ENCODE measurements around the gene MYOM3. TPM values are rescaled to one million over a fixed set of nuclear protein-coding genes. Genes with fewer than 3 reads are reported as not detected.

MYOM3 gene
- total RNA-seq, 3 donors from 2014 or later (not counting 1 experiment from before 2014, with no cell fraction given), result 0.08 TPM; not detected in 2

DNA sequence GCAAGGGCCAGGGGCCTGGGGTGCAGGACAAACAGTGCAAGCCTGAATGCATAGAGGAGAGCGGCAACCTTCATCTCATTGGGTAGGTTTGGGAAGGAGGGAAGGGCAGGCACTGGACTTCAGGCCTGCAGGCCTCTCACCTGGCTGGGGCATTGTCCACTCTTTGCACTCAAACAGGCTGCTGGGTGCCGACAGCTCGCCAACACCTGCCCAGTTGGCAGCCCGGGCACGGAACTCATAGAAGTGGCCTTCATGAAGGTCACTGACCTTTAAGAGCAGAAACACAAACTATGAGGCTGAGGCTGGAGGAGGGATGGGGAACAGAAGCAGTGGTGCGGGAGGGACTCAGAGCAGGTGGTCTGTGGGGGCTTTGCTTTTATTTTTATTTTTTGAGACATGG lies 30.7 kb downstream of the MYOM3 start:
- no peaks in the 10 kb centered on the region for H3K36me3 Mint-ChIP-seq
- intact Hi-C loops (cut with micrococcal nuclease), result no loop called here
- Histone ChIP-seq H3K4me3 (ENCODE audit: low read length) (no peak overlapping the region), H3K4me1 (ENCODE audit: control insufficient read depth, insufficient read depth, low read length) (no peaks in the 10 kb centered on the region), H3K27me3 (ENCODE audit: control insufficient read depth, insufficient read depth, low read length) (no peaks in the 10 kb centered on the region), H3K27ac (ENCODE audit: low read length) (no peak overlapping the region), H3K36me3 (ENCODE audit: control insufficient read depth, insufficient read depth, low read length) (no peaks in the 10 kb centered on the region), H3K9me3 (ENCODE audit: control insufficient read depth, insufficient read depth, low read length) (no peaks in the 10 kb centered on the region)
- no peaks in the 10 kb centered on the region for H3K9me3 Mint-ChIP-seq
- H3K27me3 Mint-ChIP-seq (ENCODE audit: low read depth in 2 of 2), result peaks cover 0 to 18% of the 10 kb centered on the region in 2 donors
- no peaks in the 10 kb centered on the region for H3K4me1 Mint-ChIP-seq
- H3K27ac Mint-ChIP-seq, result no peak overlapping the region
- DNase-seq (no peak), ATAC-seq (no peak)
- 92% methylated on average over 6 of the region's 6 CpGs for WGBS (ENCODE audit: insufficient coverage)
- TF ChIP-seq, protein P1, sequence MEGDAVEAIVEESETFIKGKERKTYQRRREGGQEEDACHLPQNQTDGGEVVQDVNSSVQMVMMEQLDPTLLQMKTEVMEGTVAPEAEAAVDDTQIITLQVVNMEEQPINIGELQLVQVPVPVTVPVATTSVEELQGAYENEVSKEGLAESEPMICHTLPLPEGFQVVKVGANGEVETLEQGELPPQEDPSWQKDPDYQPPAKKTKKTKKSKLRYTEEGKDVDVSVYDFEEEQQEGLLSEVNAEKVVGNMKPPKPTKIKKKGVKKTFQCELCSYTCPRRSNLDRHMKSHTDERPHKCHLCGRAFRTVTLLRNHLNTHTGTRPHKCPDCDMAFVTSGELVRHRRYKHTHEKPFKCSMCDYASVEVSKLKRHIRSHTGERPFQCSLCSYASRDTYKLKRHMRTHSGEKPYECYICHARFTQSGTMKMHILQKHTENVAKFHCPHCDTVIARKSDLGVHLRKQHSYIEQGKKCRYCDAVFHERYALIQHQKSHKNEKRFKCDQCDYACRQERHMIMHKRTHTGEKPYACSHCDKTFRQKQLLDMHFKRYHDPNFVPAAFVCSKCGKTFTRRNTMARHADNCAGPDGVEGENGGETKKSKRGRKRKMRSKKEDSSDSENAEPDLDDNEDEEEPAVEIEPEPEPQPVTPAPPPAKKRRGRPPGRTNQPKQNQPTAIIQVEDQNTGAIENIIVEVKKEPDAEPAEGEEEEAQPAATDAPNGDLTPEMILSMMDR (IDR thresholded peaks at IDR 0.05), result no peak
- H3K4me3 Mint-ChIP-seq, result no peak overlapping the region

DNA sequence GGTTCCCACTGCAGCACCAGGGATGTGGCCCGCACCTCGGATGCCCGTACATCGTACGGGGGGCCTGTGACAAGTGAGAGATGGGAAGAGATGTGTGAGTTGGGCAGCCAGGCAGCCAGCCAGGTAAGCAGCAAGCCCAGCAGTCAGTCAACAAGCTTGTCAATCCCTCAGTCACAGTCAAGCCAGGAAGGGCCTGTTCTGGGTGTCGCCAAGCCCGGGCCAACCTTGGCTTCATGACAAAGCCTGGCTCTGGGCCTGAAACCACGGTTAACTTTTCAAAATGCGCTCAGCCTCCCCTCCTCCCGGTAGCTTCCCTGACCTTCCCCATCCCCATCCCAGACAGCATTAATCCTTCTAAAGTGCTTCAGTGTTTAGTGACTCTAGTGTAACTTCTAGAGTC lies 31.8 kb downstream of the MYOM3 start:
- intact Hi-C loops (cut with micrococcal nuclease), result no loop called here
- H3K27me3 ChIP-seq (ENCODE audit: control insufficient read depth, insufficient read depth, low read length), result no peaks in the 10 kb centered on the region
- 83% methylated on average over 10 of the region's 10 CpGs for WGBS (ENCODE audit: insufficient coverage)
- H3K9me3 Mint-ChIP-seq, result no peaks in the 10 kb centered on the region
- no peak overlapping the region for H3K4me3 Mint-ChIP-seq
- no peak overlapping the region for H3K27ac ChIP-seq (ENCODE audit: low read length)
- TF ChIP-seq, protein P1 (IDR thresholded peaks at IDR 0.05), result no peak
- no peaks in the 10 kb centered on the region for H3K4me1 Mint-ChIP-seq
- DNase-seq (no peak), ATAC-seq (no peak)
- H3K4me1 ChIP-seq (ENCODE audit: control insufficient read depth, insufficient read depth, low read length), result no peaks in the 10 kb centered on the region
- H3K9me3 ChIP-seq (ENCODE audit: control insufficient read depth, insufficient read depth, low read length), result no peaks in the 10 kb centered on the region
- no peak overlapping the region for H3K4me3 ChIP-seq (ENCODE audit: low read length)
- H3K36me3 ChIP-seq (ENCODE audit: control insufficient read depth, insufficient read depth, low read length), result no peaks in the 10 kb centered on the region
- H3K27me3 Mint-ChIP-seq (ENCODE audit: low read depth in 2 of 2), result peaks cover 0 to 10% of the 10 kb centered on the region in 2 donors
- H3K36me3 Mint-ChIP-seq, result no peaks in the 10 kb centered on the region
- no peak overlapping the region for H3K27ac Mint-ChIP-seq

DNA sequence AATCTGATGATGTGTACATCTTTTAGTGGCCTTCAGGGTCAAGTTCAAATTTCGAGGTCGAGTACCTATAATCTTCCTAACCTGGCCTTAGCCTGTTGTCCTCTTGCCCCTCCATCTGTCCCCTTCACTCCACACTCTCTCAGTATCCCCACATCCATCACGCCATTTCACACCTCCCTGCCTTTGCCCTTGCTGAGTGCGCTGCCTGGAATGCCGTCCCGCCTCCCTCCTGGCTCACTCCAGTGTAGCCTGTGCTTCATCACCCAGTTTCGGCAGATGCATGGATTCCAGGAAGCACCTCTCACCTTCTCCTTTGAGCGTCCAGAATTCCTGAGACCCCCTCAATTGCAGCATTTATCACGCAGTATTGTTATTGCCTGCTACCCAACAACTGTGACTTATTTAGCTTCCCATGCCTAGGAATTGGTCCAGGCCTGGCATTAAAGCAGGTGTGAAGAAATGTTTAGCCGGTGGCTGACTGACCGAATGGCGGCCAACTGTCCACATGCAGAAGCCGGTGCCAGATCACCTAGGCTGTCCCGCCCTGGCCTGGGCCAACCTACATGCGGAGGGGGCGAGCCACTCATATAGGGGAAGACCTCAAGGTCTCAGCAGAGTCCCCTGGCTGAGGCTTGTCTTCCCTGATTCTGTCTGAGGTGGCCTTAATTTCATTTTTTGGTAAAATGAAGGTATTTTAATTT lies 34.5 kb downstream of the MYOM3 start:
- peaks cover 0 to 7% of the 10 kb centered on the region in 2 donors for H3K27me3 Mint-ChIP-seq (ENCODE audit: low read depth in 2 of 2)
- Histone ChIP-seq H3K4me1 (ENCODE audit: control insufficient read depth, insufficient read depth, low read length) (no peaks in the 10 kb centered on the region), H3K27ac (ENCODE audit: low read length) (no peak overlapping the region), H3K36me3 (ENCODE audit: control insufficient read depth, insufficient read depth, low read length) (no peaks in the 10 kb centered on the region), H3K9me3 (ENCODE audit: control insufficient read depth, insufficient read depth, low read length) (no peaks in the 10 kb centered on the region), H3K4me3 (ENCODE audit: low read length) (no peak overlapping the region), H3K27me3 (ENCODE audit: control insufficient read depth, insufficient read depth, low read length) (no peaks in the 10 kb centered on the region)
- H3K27ac Mint-ChIP-seq, result no peak overlapping the region
- DNase-seq (no peak), ATAC-seq (no peak)
- TF ChIP-seq, protein P1 (IDR thresholded peaks at IDR 0.05), result no peak
- H3K4me3 Mint-ChIP-seq, result no peak overlapping the region
- 94% methylated on average over 16 of the region's 16 CpGs for WGBS (ENCODE audit: insufficient coverage)
- H3K4me1 Mint-ChIP-seq, result no peaks in the 10 kb centered on the region
- intact Hi-C loops (cut with micrococcal nuclease), result no loop called here
- no peaks in the 10 kb centered on the region for H3K9me3 Mint-ChIP-seq
- H3K36me3 Mint-ChIP-seq, result no peaks in the 10 kb centered on the region

DNA sequence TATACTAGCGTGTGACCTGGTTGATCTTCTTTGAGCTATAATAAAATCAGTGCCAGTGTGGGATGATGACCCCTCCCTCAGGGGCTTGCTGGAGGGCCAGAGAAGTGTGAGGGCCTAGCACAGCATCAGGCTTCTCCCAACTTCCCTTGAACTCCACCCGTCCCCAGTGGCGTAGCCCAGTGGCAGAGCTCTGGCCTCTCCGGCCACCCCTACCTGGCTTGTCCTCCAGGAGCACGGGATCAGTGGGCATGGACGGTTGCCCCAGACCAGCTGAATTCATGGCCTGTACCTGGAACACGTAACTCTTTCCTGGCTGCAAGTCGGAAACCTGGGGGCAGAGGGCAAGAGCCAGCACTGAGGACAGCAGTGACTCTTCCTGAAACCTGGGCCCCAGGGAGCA lies 36.0 kb downstream of the MYOM3 start:
- intact Hi-C loops (cut with micrococcal nuclease), result no loop called here

More for the DNA sequence above, 36.0 kb downstream of the MYOM3 start:
- H3K4me3 Mint-ChIP-seq, result no peak overlapping the region
- no peak overlapping the region for H3K27ac Mint-ChIP-seq
- H3K4me3 ChIP-seq (ENCODE audit: low read length), result no peak overlapping the region
- H3K4me1 Mint-ChIP-seq, result no peaks in the 10 kb centered on the region
- DNase-seq (no peak), ATAC-seq (no peak)
- WGBS (ENCODE audit: insufficient coverage), result 93% methylated on average over 8 of the region's 8 CpGs
- TF ChIP-seq, protein P1 (IDR thresholded peaks at IDR 0.05), result no peak
- no peaks in the 10 kb centered on the region for H3K36me3 Mint-ChIP-seq
- H3K27me3 ChIP-seq (ENCODE audit: control insufficient read depth, insufficient read depth, low read length), result no peaks in the 10 kb centered on the region
- no peaks in the 10 kb centered on the region for H3K9me3 ChIP-seq (ENCODE audit: control insufficient read depth, insufficient read depth, low read length)
- peaks cover 0 to 4% of the 10 kb centered on the region in 2 donors for H3K27me3 Mint-ChIP-seq (ENCODE audit: low read depth in 2 of 2)
- no peaks in the 10 kb centered on the region for H3K9me3 Mint-ChIP-seq
- no peaks in the 10 kb centered on the region for H3K36me3 ChIP-seq (ENCODE audit: control insufficient read depth, insufficient read depth, low read length)
- no peaks in the 10 kb centered on the region for H3K4me1 ChIP-seq (ENCODE audit: control insufficient read depth, insufficient read depth, low read length)
- no peak overlapping the region for H3K27ac ChIP-seq (ENCODE audit: low read length)
